ENCODE results near the gene GOLGA8B. TPM values are rescaled to one million over a fixed set of nuclear protein-coding genes. Genes with fewer than 3 reads are reported as not detected.
"Not testable (repeated sequence)": the region's sequence is repeated elsewhere in the genome, so short reads cannot be mapped to it uniquely, and the experiment has no call there.

The GOLGA8B gene
- total and polyA plus RNA-seq, 4 donors, result 5.8 to 127 (median 108) TPM

- H3K27ac ChIP-seq (ENCODE audit: low read depth in 1 of 2, low read length in 2 of 2); H3K36me3 ChIP-seq (ENCODE audit: control insufficient read depth in 1 of 2, insufficient read depth in 2 of 2, low read length in 1 of 2); H3K4me1 ChIP-seq (ENCODE audit: control insufficient read depth in 1 of 2, insufficient read depth in 2 of 2, low read length in 2 of 2); H3K4me3 ChIP-seq (ENCODE audit: low read length in 2 of 2); ATAC-seq (ENCODE audit: low FRiP score); DNase-seq; H3K9me3 ChIP-seq (ENCODE audit: control insufficient read depth, low read length); H3K27me3 ChIP-seq (ENCODE audit: control insufficient read depth in 1 of 2, insufficient read depth in 2 of 2, low read length in 1 of 2); intact Hi-C loops (cut with DNase I): not testable (repeated sequence)
- 89 to 94% methylated on average over 12 of the region's 12 CpGs for WGBS, 2 donors
These were observed 8.4 kb downstream of the GOLGA8B start for GRCh38 chr15:34575035-34575434.

- ATAC-seq (ENCODE audit: low FRiP score); DNase-seq; H3K36me3 ChIP-seq (ENCODE audit: control insufficient read depth in 1 of 2, insufficient read depth in 2 of 2, low read length in 1 of 2); H3K4me1 ChIP-seq (ENCODE audit: control insufficient read depth in 1 of 2, insufficient read depth in 2 of 2, low read length in 2 of 2); H3K27ac ChIP-seq (ENCODE audit: low read depth in 1 of 2, low read length in 2 of 2); H3K27me3 ChIP-seq (ENCODE audit: control insufficient read depth in 1 of 2, insufficient read depth in 2 of 2, low read length in 1 of 2); intact Hi-C loops (cut with DNase I); H3K4me3 ChIP-seq (ENCODE audit: low read length in 2 of 2); H3K9me3 ChIP-seq (ENCODE audit: control insufficient read depth, low read length): not testable (repeated sequence)
- 92% methylated on average over 6 of the region's 6 CpGs for WGBS, 2 donors
These were observed 10.5 kb downstream of the GOLGA8B start for GRCh38 chr15:34572921-34573320.

GRCh38 chr15:34572019-34572641 lies 11.3 kb downstream of the GOLGA8B start:
- H3K4me3 ChIP-seq (ENCODE audit: low read length in 2 of 2); H3K27ac ChIP-seq (ENCODE audit: low read depth in 1 of 2, low read length in 2 of 2); DNase-seq; ATAC-seq (ENCODE audit: low FRiP score); H3K9me3 ChIP-seq (ENCODE audit: control insufficient read depth, low read length); H3K36me3 ChIP-seq (ENCODE audit: control insufficient read depth in 1 of 2, insufficient read depth in 2 of 2, low read length in 1 of 2); H3K4me1 ChIP-seq (ENCODE audit: control insufficient read depth in 1 of 2, insufficient read depth in 2 of 2, low read length in 2 of 2); intact Hi-C loops (cut with DNase I); H3K27me3 ChIP-seq (ENCODE audit: control insufficient read depth in 1 of 2, insufficient read depth in 2 of 2, low read length in 1 of 2): not testable (repeated sequence)
- WGBS, 2 donors, result 87 to 88% methylated on average over 13 of the region's 13 CpGs

GRCh38 chr15:34569670-34570396 lies 13.6 kb downstream of the GOLGA8B start:
- H3K27me3 ChIP-seq (ENCODE audit: control insufficient read depth in 1 of 2, insufficient read depth in 2 of 2, low read length in 1 of 2); DNase-seq; H3K36me3 ChIP-seq (ENCODE audit: control insufficient read depth in 1 of 2, insufficient read depth in 2 of 2, low read length in 1 of 2); H3K4me3 ChIP-seq (ENCODE audit: low read length in 2 of 2); intact Hi-C loops (cut with DNase I); H3K4me1 ChIP-seq (ENCODE audit: control insufficient read depth in 1 of 2, insufficient read depth in 2 of 2, low read length in 2 of 2); H3K27ac ChIP-seq (ENCODE audit: low read depth in 1 of 2, low read length in 2 of 2); ATAC-seq (ENCODE audit: low FRiP score); H3K9me3 ChIP-seq (ENCODE audit: control insufficient read depth, low read length): not testable (repeated sequence)
- WGBS, 2 donors, result 87 to 88% methylated on average over 4 of the region's 4 CpGs

- 93 to 94% methylated on average over 7 of the region's 12 CpGs for WGBS, 2 donors
- H3K27ac ChIP-seq (ENCODE audit: low read depth in 1 of 2, low read length in 2 of 2); H3K27me3 ChIP-seq (ENCODE audit: control insufficient read depth in 1 of 2, insufficient read depth in 2 of 2, low read length in 1 of 2); H3K9me3 ChIP-seq (ENCODE audit: control insufficient read depth, low read length); intact Hi-C loops (cut with DNase I); H3K4me3 ChIP-seq (ENCODE audit: low read length in 2 of 2); H3K4me1 ChIP-seq (ENCODE audit: control insufficient read depth in 1 of 2, insufficient read depth in 2 of 2, low read length in 2 of 2); ATAC-seq (ENCODE audit: low FRiP score); H3K36me3 ChIP-seq (ENCODE audit: control insufficient read depth in 1 of 2, insufficient read depth in 2 of 2, low read length in 1 of 2); DNase-seq: not testable (repeated sequence)
These were observed 16.3 kb downstream of the GOLGA8B start for GRCh38 chr15:34567174-34567573.

- H3K27me3 ChIP-seq (ENCODE audit: control insufficient read depth in 1 of 2, insufficient read depth in 2 of 2, low read length in 1 of 2); intact Hi-C loops (cut with DNase I); H3K36me3 ChIP-seq (ENCODE audit: control insufficient read depth in 1 of 2, insufficient read depth in 2 of 2, low read length in 1 of 2); H3K9me3 ChIP-seq (ENCODE audit: control insufficient read depth, low read length); H3K27ac ChIP-seq (ENCODE audit: low read depth in 1 of 2, low read length in 2 of 2); H3K4me3 ChIP-seq (ENCODE audit: low read length in 2 of 2); ATAC-seq (ENCODE audit: low FRiP score); H3K4me1 ChIP-seq (ENCODE audit: control insufficient read depth in 1 of 2, insufficient read depth in 2 of 2, low read length in 2 of 2): not testable (repeated sequence)
- DNase-seq, result peak in 1 of 2 donors; percentile 16
- 83 to 87% methylated on average over 5 of the region's 5 CpGs for WGBS, 2 donors
These were observed 18.7 kb downstream of the GOLGA8B start for GRCh38 chr15:34564711-34565110.

GRCh38 chr15:34560814-34561213 lies 22.6 kb downstream of the GOLGA8B start:
- H3K9me3 ChIP-seq (ENCODE audit: control insufficient read depth, low read length); H3K4me3 ChIP-seq (ENCODE audit: low read length in 2 of 2); H3K27ac ChIP-seq (ENCODE audit: low read depth in 1 of 2, low read length in 2 of 2); H3K27me3 ChIP-seq (ENCODE audit: control insufficient read depth in 1 of 2, insufficient read depth in 2 of 2, low read length in 1 of 2); ATAC-seq (ENCODE audit: low FRiP score); H3K36me3 ChIP-seq (ENCODE audit: control insufficient read depth in 1 of 2, insufficient read depth in 2 of 2, low read length in 1 of 2); intact Hi-C loops (cut with DNase I); H3K4me1 ChIP-seq (ENCODE audit: control insufficient read depth in 1 of 2, insufficient read depth in 2 of 2, low read length in 2 of 2): not testable (repeated sequence)
- DNase-seq, result peak in 1 of 2 donors; percentile 3
- 80 to 100% methylated on average over 2 to 3 of the region's 6 CpGs for WGBS, 2 donors

- WGBS, 2 donors, result 98% methylated on average over 5 of the region's 5 CpGs
- H3K9me3 ChIP-seq (ENCODE audit: control insufficient read depth, low read length); H3K36me3 ChIP-seq (ENCODE audit: control insufficient read depth in 1 of 2, insufficient read depth in 2 of 2, low read length in 1 of 2); ATAC-seq (ENCODE audit: low FRiP score); H3K4me3 ChIP-seq (ENCODE audit: low read length in 2 of 2); H3K27me3 ChIP-seq (ENCODE audit: control insufficient read depth in 1 of 2, insufficient read depth in 2 of 2, low read length in 1 of 2); intact Hi-C loops (cut with DNase I); H3K27ac ChIP-seq (ENCODE audit: low read depth in 1 of 2, low read length in 2 of 2); H3K4me1 ChIP-seq (ENCODE audit: control insufficient read depth in 1 of 2, insufficient read depth in 2 of 2, low read length in 2 of 2): not testable (repeated sequence)
- peak in 1 of 2 donors; percentile 47 for DNase-seq
These were observed 23.7 kb downstream of the GOLGA8B start for GRCh38 chr15:34559764-34560163.

- H3K27ac ChIP-seq (ENCODE audit: low read depth in 1 of 2, low read length in 2 of 2); ATAC-seq (ENCODE audit: low FRiP score); H3K36me3 ChIP-seq (ENCODE audit: control insufficient read depth in 1 of 2, insufficient read depth in 2 of 2, low read length in 1 of 2); DNase-seq; intact Hi-C loops (cut with DNase I); H3K4me1 ChIP-seq (ENCODE audit: control insufficient read depth in 1 of 2, insufficient read depth in 2 of 2, low read length in 2 of 2); H3K9me3 ChIP-seq (ENCODE audit: control insufficient read depth, low read length); H3K27me3 ChIP-seq (ENCODE audit: control insufficient read depth in 1 of 2, insufficient read depth in 2 of 2, low read length in 1 of 2); H3K4me3 ChIP-seq (ENCODE audit: low read length in 2 of 2): not testable (repeated sequence)
- WGBS, 2 donors, result 78% methylated on average over 2 of the region's 7 CpGs; no CpG with 5 or more reads in 1 of the 2 donors
These were observed 28.3 kb downstream of the GOLGA8B start for GRCh38 chr15:34555162-34555561.

All from aorta (tissue), 5 donors.